Measurements from ENCODE around the gene SLC7A4.
A peak's percentile ranks its signal among the peaks of the same experiment; 100 is the strongest.

SLC7A4 gene

GRCh38 chr22:20985720-20986119, 46.6 kb downstream of the SLC7A4 start:
- no peaks in the 10 kb centered on the region for H3K27me3 ChIP-seq (ENCODE audit: insufficient read depth, low read depth, severe bottlenecking)
- TF ChIP-seq CTCF (IDR thresholded peaks at IDR 0.05; ENCODE audit: low read depth, low read length): no peak
- H3K4me3 ChIP-seq (ENCODE audit: low read depth, low read length): no peak overlapping the region
- no peak overlapping the region for H3K27ac ChIP-seq
- peaks cover 17% of the 10 kb centered on the region for H3K36me3 ChIP-seq
- DNase-seq: no peak
- no peaks in the 10 kb centered on the region for H3K9me3 ChIP-seq (ENCODE audit: severe bottlenecking)

- Histone ChIP-seq H3K36me3 (peaks cover 15% of the 10 kb centered on the region), H3K9me3 (ENCODE audit: severe bottlenecking) (no peaks in the 10 kb centered on the region), H3K27ac (no peak overlapping the region), H3K27me3 (ENCODE audit: insufficient read depth, low read depth, severe bottlenecking) (no peaks in the 10 kb centered on the region), H3K4me3 (ENCODE audit: low read depth, low read length) (peak overlapping the region; percentile 85; the same call in 1 of the 2 replicates)
- DNase-seq: no peak
- TF ChIP-seq CTCF (IDR thresholded peaks at IDR 0.05; ENCODE audit: low read depth, low read length): no peak
Measured at GRCh38 chr22:20983081-20983771, 49.1 kb downstream of the SLC7A4 start.

- Histone ChIP-seq H3K36me3 (peaks cover 15% of the 10 kb centered on the region), H3K27me3 (ENCODE audit: insufficient read depth, low read depth, severe bottlenecking) (no peaks in the 10 kb centered on the region), H3K4me3 (ENCODE audit: low read depth, low read length) (peak overlapping the region; percentile 85), H3K9me3 (ENCODE audit: severe bottlenecking) (no peaks in the 10 kb centered on the region), H3K27ac (peak overlapping the region; percentile 99)
- DNase-seq: no peak
- TF ChIP-seq CTCF (IDR thresholded peaks at IDR 0.05; ENCODE audit: low read depth, low read length): no peak
Measured at GRCh38 chr22:20982563-20982882, 49.8 kb downstream of the SLC7A4 start.

GRCh38 chr22:20981787-20982562, 50.4 kb downstream of the SLC7A4 start, which contains the start of gene LZTR1:
Gene LZTR1 (plus strand): TSS chr22:20982297. CDS start chr22:20982372, 75 bp downstream.
- DNase-seq: peak; percentile 87
- no peaks in the 10 kb centered on the region for H3K27me3 ChIP-seq (ENCODE audit: insufficient read depth, low read depth, severe bottlenecking)
- H3K9me3 ChIP-seq (ENCODE audit: severe bottlenecking): no peaks in the 10 kb centered on the region
- H3K36me3 ChIP-seq: peaks cover 15% of the 10 kb centered on the region
- peak; percentile 84 for TF ChIP-seq CTCF (IDR thresholded peaks at IDR 0.05; ENCODE audit: low read depth, low read length)
- peak within 1 kb of the TSS; percentile 85 for H3K4me3 ChIP-seq (ENCODE audit: low read depth, low read length)
- H3K27ac ChIP-seq: peak within 1 kb of the TSS; percentile 99

- Histone ChIP-seq H3K27me3 (ENCODE audit: insufficient read depth, low read depth, severe bottlenecking) (no peaks in the 10 kb centered on the region), H3K36me3 (peaks cover 10% of the 10 kb centered on the region), H3K4me3 (ENCODE audit: low read depth, low read length) (peak overlapping the region; percentile 85), H3K27ac (peak overlapping the region; percentile 99), H3K9me3 (ENCODE audit: severe bottlenecking) (no peaks in the 10 kb centered on the region)
- no peak for TF ChIP-seq CTCF (IDR thresholded peaks at IDR 0.05; ENCODE audit: low read depth, low read length)
- DNase-seq: no peak
Measured at GRCh38 chr22:20980938-20981722, 51.2 kb downstream of the SLC7A4 start.

Data from WERI-Rb-1 (cell line).